H9 (cell line): ENCODE data around the gene GRK1. TPM values are rescaled to one million over a fixed set of nuclear protein-coding genes. Genes with fewer than 3 reads are reported as not detected.

Experiments
- DNase-seq: peaks from one replicate; pipeline ENCODE4 v3.0.0-alpha.2; 2017
- H2AFZ ChIP-seq: one replicate; pipeline ENCODE4 v1.6.1; 2013; ENCODE audit warnings: mild to moderate bottlenecking, low read length, control low read depth, moderate library complexity
- H2AK5ac ChIP-seq: 2 replicates; pipeline ENCODE4 v1.6.1; 2013; ENCODE audit warnings: low read length, control low read depth, mixed read lengths; ENCODE audit not compliant: insufficient read length
- H2BK120ac ChIP-seq: one replicate; pipeline ENCODE4 v1.6.1; 2013; ENCODE audit warnings: low read depth, mild to moderate bottlenecking, low read length, control low read depth, inconsistent platforms; ENCODE audit not compliant: poor library complexity, severe bottlenecking
- H2BK12ac ChIP-seq: 2 replicates; pipeline ENCODE4 v1.6.1; 2013; ENCODE audit warnings: low read length, control low read depth, mixed read lengths, low read depth; ENCODE audit not compliant: insufficient read length
- H2BK15ac ChIP-seq: 2 replicates; pipeline ENCODE4 v1.6.1; 2013; ENCODE audit warnings: low read depth, low read length, control low read depth
- H2BK20ac ChIP-seq: one replicate; pipeline ENCODE4 v1.6.1; 2013; ENCODE audit warnings: low read depth, mild to moderate bottlenecking, low read length, control low read depth, inconsistent platforms; ENCODE audit not compliant: poor library complexity, severe bottlenecking
- H2BK5ac ChIP-seq: 2 replicates; pipeline ENCODE4 v1.6.1; 2013; ENCODE audit warnings: low read length, control low read depth, mixed read lengths; ENCODE audit not compliant: insufficient read length
- H3K14ac ChIP-seq: 2 replicates; pipeline ENCODE4 v1.6.1; 2013; ENCODE audit warnings: low read length, control low read depth; ENCODE audit not compliant: insufficient read depth
- H3K18ac ChIP-seq: 2 replicates; pipeline ENCODE4 v1.6.1; 2013; ENCODE audit warnings: low read depth, mild to moderate bottlenecking, mixed read lengths, low read length, control low read depth; ENCODE audit not compliant: insufficient read length
- H3K23ac ChIP-seq: 2 replicates; pipeline ENCODE4 v1.6.1; 2013; ENCODE audit warnings: low read length, control low read depth, mixed read lengths, low read depth; ENCODE audit not compliant: insufficient read length
- H3K23me2 ChIP-seq: 2 replicates; pipeline ENCODE4 v1.6.1; 2013; ENCODE audit warnings: low read depth, mild to moderate bottlenecking, mixed read lengths, low read length, control low read depth; ENCODE audit not compliant: insufficient read length, poor library complexity, severe bottlenecking
- H3K27ac ChIP-seq: 2 replicates; pipeline ENCODE4 v1.5.1; 2013; ENCODE audit warnings: low read length, control low read depth, mixed read lengths, low read depth; ENCODE audit not compliant: insufficient read length
- H3K27me3 ChIP-seq: 2 replicates; pipeline ENCODE4 v1.6.1; 2013; ENCODE audit warnings: low read length, control low read depth, inconsistent platforms; ENCODE audit not compliant: insufficient read depth
- H3K4ac ChIP-seq: 2 replicates; pipeline ENCODE4 v1.6.1; 2013; ENCODE audit warnings: low read depth, mild to moderate bottlenecking, control low read depth, inconsistent platforms, low read length, moderate library complexity
- H3K4me1 ChIP-seq: 2 replicates; pipeline ENCODE4 v1.6.1; 2013; ENCODE audit warnings: low read length, control low read depth, inconsistent platforms; ENCODE audit not compliant: insufficient read depth
- H3K4me2 ChIP-seq: 2 replicates; pipeline ENCODE4 v1.6.1; 2013; ENCODE audit warnings: low read length, control low read depth, mixed read lengths; ENCODE audit not compliant: insufficient read length, insufficient read depth
- H3K56ac ChIP-seq: 2 replicates; pipeline ENCODE4 v1.6.1; 2013; ENCODE audit warnings: low read depth, mild to moderate bottlenecking, mixed read lengths, low read length, control low read depth; ENCODE audit not compliant: insufficient read length
- H3K79me1 ChIP-seq: 2 replicates; pipeline ENCODE4 v1.6.1; 2013; ENCODE audit warnings: low read depth, mild to moderate bottlenecking, moderate library complexity, low read length, control low read depth, inconsistent platforms; ENCODE audit not compliant: insufficient read depth, poor library complexity, severe bottlenecking
- H3K79me2 ChIP-seq: 2 replicates; pipeline ENCODE4 v1.6.1; 2013; ENCODE audit warnings: low read length, control low read depth, inconsistent platforms; ENCODE audit not compliant: insufficient read depth
- H3K9ac ChIP-seq: 2 replicates; pipeline ENCODE4 v1.6.1; 2013; ENCODE audit warnings: low read length, control low read depth, mixed read lengths; ENCODE audit not compliant: insufficient read length; ENCODE audit errors: extremely low read depth
- H3K9me3 ChIP-seq: one replicate; pipeline ENCODE4 v1.6.1; 2013; ENCODE audit warnings: low read depth, low read length, inconsistent platforms; ENCODE audit not compliant: control insufficient read depth
- H3T11ph ChIP-seq: one replicate; pipeline ENCODE4 v1.6.1; 2013; ENCODE audit warnings: mild to moderate bottlenecking, low read length, control low read depth, inconsistent platforms
- H4K20me1 ChIP-seq: one replicate; pipeline ENCODE4 v1.6.1; 2013; ENCODE audit not compliant: control insufficient read depth, insufficient read length, insufficient read depth
- H4K5ac ChIP-seq: 2 replicates; pipeline ENCODE4 v1.6.1; 2013; ENCODE audit warnings: low read depth, mild to moderate bottlenecking, mixed read lengths, low read length, control low read depth; ENCODE audit not compliant: insufficient read length
- H4K8ac ChIP-seq: replicated peaks from 2 replicates; pipeline ENCODE4 v1.6.1; 2013; ENCODE audit warnings: low read length, control low read depth, mixed read lengths, low read depth; ENCODE audit not compliant: insufficient read length
- H4K91ac ChIP-seq: 2 replicates; pipeline ENCODE4 v1.6.1; 2013; ENCODE audit warnings: low read depth, mild to moderate bottlenecking, moderate library complexity, mixed read lengths, low read length, control low read depth; ENCODE audit not compliant: insufficient read length
- H3K27ac Mint-ChIP-seq, 3 experiments: 2 replicates in 2 of 3; 3 replicates in 1 of 3; pipeline ENCODE4 v1.8.0; 2020 to 2021; ENCODE audit warnings: mixed read lengths in 3 of 3, mild to moderate bottlenecking in 1 of 3, moderate library complexity in 1 of 3
- H3K27me3 Mint-ChIP-seq: 2 replicates; pipeline ENCODE4 v1.8.0; 2021; ENCODE audit warnings: low read depth, mild to moderate bottlenecking, moderate library complexity, mixed read lengths
- H3K36me3 Mint-ChIP-seq, 3 experiments: 2 replicates in 2 of 3; 3 replicates in 1 of 3; pipeline ENCODE4 v1.8.0; 2020 to 2021; ENCODE audit warnings: low read depth in 3 of 3, mixed read lengths in 3 of 3; ENCODE audit not compliant: insufficient read depth in 1 of 3
- H3K4me1 Mint-ChIP-seq, 2 experiments: 2 replicates each; pipeline ENCODE4 v1.8.0; 2020; ENCODE audit warnings: mixed read lengths in 2 of 2
- H3K4me3 Mint-ChIP-seq, 2 experiments: 2 replicates in 1 of 2; 3 replicates in 1 of 2; pipeline ENCODE4 v1.8.0; 2020 to 2021; ENCODE audit warnings: mild to moderate bottlenecking in 2 of 2, mixed read lengths in 2 of 2, moderate library complexity in 1 of 2
- H3K9me3 Mint-ChIP-seq, 2 experiments: 2 replicates in 1 of 2; 3 replicates in 1 of 2; pipeline ENCODE4 v1.8.0; 2020; ENCODE audit warnings: mild to moderate bottlenecking in 2 of 2, mixed read lengths in 2 of 2, moderate library complexity in 1 of 2
- WGBS: extraction: QIAGEN DNeasy Blood & Tissue Kit; methylation state at CpG from one replicate; pipeline ENCODE4 v1.1.7; 2013; ENCODE audit warnings: missing lambda C conversion rate, low lambda C conversion rate, mixed read lengths; ENCODE audit not compliant: insufficient read length; ENCODE audit errors: extremely low coverage; 5-methylcytosine and 5-hydroxymethylcytosine counted together
- total RNA-seq: library from RNA; stranded (reverse); gene quantifications from 2 replicates; pipeline ENCODE4 v1.2.1, GENCODE V29; 2021
- TF ChIP-seq, protein P1 (sequence below): fragments of 200-600 bp; sonication (generic); conservative IDR thresholded peaks from 3 replicates; pipeline ENCODE4 v1.8.0; 2021; ENCODE audit warnings: antibody characterized with exemption, mild to moderate bottlenecking

GRK1 gene
- total RNA-seq, 1 experiment from 2014 or later: 0.31 TPM

DNA sequence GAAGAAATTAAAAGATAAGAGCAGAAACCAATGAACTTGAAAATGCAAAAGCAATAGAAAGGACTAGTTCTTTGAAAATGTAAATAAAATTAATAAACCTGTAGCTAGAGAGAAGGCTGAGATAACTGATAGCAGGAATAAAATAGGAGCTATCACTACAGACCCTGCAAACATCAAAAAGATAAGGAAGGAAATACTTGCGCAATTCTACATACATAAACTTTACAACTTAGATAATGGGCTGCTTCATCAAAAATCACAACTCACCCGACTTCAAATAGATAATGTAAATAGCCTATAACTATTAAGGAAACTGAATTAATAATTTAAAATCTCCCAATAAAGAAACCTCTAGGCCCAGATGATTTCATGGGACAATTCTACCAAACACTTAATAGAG is 5.5 kb upstream of the GRK1 start:
- H3K14ac ChIP-seq: no peak overlapping the region
- Mint-ChIP-seq H3K27ac (no peak overlapping the region), H3K36me3 (peaks cover 0 to 5% (median 1%) of the 10 kb centered on the region in 3 experiments; a peak in 2 of 7 replicates), H3K27me3 (peaks cover 3% of the 10 kb centered on the region), H3K4me3 (no peak overlapping the region), H3K4me1 (peaks cover 2 to 6% of the 10 kb centered on the region in 2 experiments; a peak in 2 of 4 replicates), H3K9me3 (peaks cover 4 to 11% of the 10 kb centered on the region in 2 experiments; a peak in 3 of 5 replicates)
- no peaks in the 10 kb centered on the region for H3K79me2 ChIP-seq
- no peaks in the 10 kb centered on the region for H3K4me1 ChIP-seq
- H4K8ac ChIP-seq: no peak overlapping the region
- TF ChIP-seq, protein P1, sequence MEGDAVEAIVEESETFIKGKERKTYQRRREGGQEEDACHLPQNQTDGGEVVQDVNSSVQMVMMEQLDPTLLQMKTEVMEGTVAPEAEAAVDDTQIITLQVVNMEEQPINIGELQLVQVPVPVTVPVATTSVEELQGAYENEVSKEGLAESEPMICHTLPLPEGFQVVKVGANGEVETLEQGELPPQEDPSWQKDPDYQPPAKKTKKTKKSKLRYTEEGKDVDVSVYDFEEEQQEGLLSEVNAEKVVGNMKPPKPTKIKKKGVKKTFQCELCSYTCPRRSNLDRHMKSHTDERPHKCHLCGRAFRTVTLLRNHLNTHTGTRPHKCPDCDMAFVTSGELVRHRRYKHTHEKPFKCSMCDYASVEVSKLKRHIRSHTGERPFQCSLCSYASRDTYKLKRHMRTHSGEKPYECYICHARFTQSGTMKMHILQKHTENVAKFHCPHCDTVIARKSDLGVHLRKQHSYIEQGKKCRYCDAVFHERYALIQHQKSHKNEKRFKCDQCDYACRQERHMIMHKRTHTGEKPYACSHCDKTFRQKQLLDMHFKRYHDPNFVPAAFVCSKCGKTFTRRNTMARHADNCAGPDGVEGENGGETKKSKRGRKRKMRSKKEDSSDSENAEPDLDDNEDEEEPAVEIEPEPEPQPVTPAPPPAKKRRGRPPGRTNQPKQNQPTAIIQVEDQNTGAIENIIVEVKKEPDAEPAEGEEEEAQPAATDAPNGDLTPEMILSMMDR: no peak
- H3K18ac ChIP-seq: no peak overlapping the region
- no peak overlapping the region for H3K23ac ChIP-seq
- no peak overlapping the region for H2BK120ac ChIP-seq
- no peaks in the 10 kb centered on the region for H4K20me1 ChIP-seq
- H2AFZ ChIP-seq: no peak overlapping the region
- H3K9me3 ChIP-seq: no peaks in the 10 kb centered on the region
- H2BK5ac ChIP-seq: no peak overlapping the region
- WGBS: no CpG with 5 or more reads among the region's 2 CpGs
- no peak overlapping the region for H3K4me2 ChIP-seq
- H2BK15ac ChIP-seq: no peak overlapping the region
- no peak for DNase-seq
- no peak overlapping the region for H3K4ac ChIP-seq
- H2BK12ac ChIP-seq: no peak overlapping the region
- no peaks in the 10 kb centered on the region for H3K79me1 ChIP-seq
- H3K23me2 ChIP-seq: no peaks in the 10 kb centered on the region
- no peak overlapping the region for H3K9ac ChIP-seq
- no peak overlapping the region for H4K5ac ChIP-seq
- H3K56ac ChIP-seq: no peak overlapping the region
- H3T11ph ChIP-seq: no peak overlapping the region
- H3K27ac ChIP-seq: no peak overlapping the region
- H4K91ac ChIP-seq: no peak overlapping the region
- no peak overlapping the region for H2AK5ac ChIP-seq
- H3K27me3 ChIP-seq: no peaks in the 10 kb centered on the region
- H2BK20ac ChIP-seq: no peak overlapping the region
